ENCODE results near the gene AGAP2.

AGAP2 gene

DNA sequence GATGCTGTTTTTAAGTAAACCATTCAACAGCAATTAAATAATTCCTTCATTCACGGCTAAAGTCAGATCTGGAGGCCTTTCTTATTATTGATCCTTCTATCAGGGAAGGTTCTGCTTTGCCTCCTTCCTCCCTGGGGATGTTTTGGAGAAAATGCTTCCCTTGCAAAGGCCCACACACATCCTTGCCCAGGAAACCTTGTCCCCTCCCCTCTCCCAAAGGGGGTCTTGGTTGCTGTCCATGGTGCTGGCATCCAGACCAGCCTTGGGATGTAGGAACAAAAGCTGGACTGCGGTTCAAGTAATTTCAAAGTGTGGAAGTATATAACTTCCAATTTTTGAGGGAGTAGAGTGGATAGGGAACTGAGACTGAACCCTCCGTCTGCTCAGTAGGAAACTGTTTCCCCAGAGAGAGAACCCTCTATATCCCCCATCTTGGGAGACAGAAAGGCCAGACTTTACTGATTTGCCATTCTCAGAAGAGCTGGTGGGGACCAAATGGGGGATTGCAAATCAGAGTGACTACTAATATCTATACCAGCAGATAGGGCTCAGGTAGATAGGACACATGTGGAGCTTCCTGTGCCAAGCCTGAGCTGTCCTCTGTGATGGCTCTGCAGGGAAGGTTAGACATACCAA lies 21.9 kb upstream of the AGAP2 start:
- Histone ChIP-seq H3K27ac (replicated peaks) (no peak overlapping the region), H3K4me3 (replicated peaks; ENCODE audit: insufficient read depth, low read length) (no peak overlapping the region), H3K27me3 (ENCODE audit: insufficient read depth, poor library complexity, severe bottlenecking) (peaks cover 15% of the 10 kb centered on the region)
- TF ChIP-seq, protein P1, sequence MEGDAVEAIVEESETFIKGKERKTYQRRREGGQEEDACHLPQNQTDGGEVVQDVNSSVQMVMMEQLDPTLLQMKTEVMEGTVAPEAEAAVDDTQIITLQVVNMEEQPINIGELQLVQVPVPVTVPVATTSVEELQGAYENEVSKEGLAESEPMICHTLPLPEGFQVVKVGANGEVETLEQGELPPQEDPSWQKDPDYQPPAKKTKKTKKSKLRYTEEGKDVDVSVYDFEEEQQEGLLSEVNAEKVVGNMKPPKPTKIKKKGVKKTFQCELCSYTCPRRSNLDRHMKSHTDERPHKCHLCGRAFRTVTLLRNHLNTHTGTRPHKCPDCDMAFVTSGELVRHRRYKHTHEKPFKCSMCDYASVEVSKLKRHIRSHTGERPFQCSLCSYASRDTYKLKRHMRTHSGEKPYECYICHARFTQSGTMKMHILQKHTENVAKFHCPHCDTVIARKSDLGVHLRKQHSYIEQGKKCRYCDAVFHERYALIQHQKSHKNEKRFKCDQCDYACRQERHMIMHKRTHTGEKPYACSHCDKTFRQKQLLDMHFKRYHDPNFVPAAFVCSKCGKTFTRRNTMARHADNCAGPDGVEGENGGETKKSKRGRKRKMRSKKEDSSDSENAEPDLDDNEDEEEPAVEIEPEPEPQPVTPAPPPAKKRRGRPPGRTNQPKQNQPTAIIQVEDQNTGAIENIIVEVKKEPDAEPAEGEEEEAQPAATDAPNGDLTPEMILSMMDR (IDR thresholded peaks at IDR 0.05; ENCODE audit: insufficient read depth, low read length) = no peak
- peak; percentile 94 for TF ChIP-seq REST (IDR thresholded peaks at IDR 0.05; ENCODE audit: insufficient replicate concordance, low read depth)
- TF ChIP-seq POLR2AphosphoS5 (IDR thresholded peaks at IDR 0.05; ENCODE audit: low read depth) = no peak
- TF ChIP-seq SPI1 (IDR thresholded peaks at IDR 0.05; ENCODE audit: borderline replicate concordance, low read depth) = no peak
- no peak for TF ChIP-seq GABPA (IDR thresholded peaks at IDR 0.05; ENCODE audit: low read depth)
- DNase-seq (ENCODE audit: low read depth in 1 of 2, low spot score in 1 of 2) = no peak

DNA sequence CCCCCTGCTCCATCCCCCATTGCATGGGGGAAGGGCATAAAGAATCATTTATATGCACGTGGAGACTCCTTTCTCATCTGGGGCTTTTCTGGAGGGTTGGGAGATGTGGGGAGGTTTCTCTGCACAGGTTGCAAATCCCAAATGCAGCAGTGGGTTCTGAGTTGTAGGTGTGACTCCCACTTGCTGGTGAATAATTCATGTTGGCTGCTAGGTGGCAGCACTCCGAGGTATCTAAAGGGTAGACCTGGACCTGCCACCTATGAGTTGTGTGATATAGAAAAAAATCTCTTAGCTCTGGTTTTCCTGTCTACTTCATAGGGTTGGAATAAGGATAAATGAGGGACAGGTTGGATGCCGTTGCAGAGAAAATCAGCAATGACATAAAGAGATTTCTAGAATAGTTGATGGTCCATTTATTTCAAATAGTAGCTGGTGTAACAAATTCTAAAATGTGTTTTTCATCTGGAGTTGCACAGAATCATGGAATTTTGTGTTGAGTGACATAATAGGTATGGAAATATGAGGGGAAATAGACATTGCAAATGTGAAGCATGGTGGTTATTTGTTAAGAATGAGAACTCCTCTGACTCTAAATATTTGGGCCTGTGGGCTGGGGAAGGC lies 20.9 kb upstream of the AGAP2 start:
- DNase-seq (ENCODE audit: low read depth in 1 of 2, low spot score in 1 of 2) = no peak
- Histone ChIP-seq H3K27me3 (ENCODE audit: insufficient read depth, poor library complexity, severe bottlenecking) (peaks cover 5% of the 10 kb centered on the region), H3K4me3 (replicated peaks; ENCODE audit: insufficient read depth, low read length) (no peak overlapping the region), H3K27ac (replicated peaks) (no peak overlapping the region)
- no peak for TF ChIP-seq REST (IDR thresholded peaks at IDR 0.05; ENCODE audit: insufficient replicate concordance, low read depth)
- TF ChIP-seq, protein P1 (IDR thresholded peaks at IDR 0.05; ENCODE audit: insufficient read depth, low read length) = peak; percentile 22

DNA sequence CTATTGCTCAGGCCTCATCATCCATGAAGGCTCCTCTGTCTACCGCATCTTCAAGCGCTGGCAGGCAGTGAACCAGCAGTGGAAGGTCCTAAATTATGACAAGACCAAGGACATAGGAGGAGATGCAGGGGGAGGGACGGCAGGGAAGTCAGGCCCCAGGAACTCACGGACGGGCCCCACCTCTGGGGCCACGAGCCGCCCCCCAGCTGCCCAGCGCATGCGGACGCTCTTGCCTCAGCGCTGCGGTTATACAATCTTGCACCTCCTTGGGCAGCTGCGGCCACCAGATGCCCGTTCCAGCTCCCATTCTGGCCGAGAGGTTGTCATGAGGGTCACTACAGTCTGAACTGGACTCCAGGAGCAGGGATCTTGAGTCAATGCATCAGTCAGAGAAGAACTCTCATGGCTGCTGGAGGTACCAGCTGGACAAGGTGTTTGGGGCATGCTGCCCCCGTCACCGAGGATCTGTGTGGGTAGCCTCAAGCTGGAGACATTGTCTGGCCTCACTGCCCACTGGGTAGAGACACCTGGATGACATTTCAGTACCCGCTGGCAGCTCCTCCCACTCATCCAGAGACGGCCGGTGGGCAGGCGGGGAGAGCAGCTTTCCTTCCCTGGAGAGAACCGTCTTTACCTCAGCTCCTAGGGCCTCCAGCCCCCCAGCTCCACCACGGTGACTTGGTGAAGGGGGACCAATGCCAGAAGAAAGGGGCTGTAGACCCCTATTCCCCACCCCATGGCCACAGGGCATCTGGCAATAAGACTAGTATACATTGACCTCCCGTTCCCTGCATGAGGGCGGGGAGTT lies 20.2 kb upstream of the AGAP2 start:
- H3K27me3 ChIP-seq (ENCODE audit: insufficient read depth, poor library complexity, severe bottlenecking) = peaks cover 3% of the 10 kb centered on the region

More for the DNA sequence above, 20.2 kb upstream of the AGAP2 start:
- H3K27ac ChIP-seq (replicated peaks) = no peak overlapping the region
- TF ChIP-seq GABPA (IDR thresholded peaks at IDR 0.05; ENCODE audit: low read depth) (no peak), POLR2AphosphoS5 (IDR thresholded peaks at IDR 0.05; ENCODE audit: low read depth) (no peak), SPI1 (IDR thresholded peaks at IDR 0.05; ENCODE audit: borderline replicate concordance, low read depth) (no peak), REST (IDR thresholded peaks at IDR 0.05; ENCODE audit: insufficient replicate concordance, low read depth) (no peak)
- TF ChIP-seq, protein P1 (IDR thresholded peaks at IDR 0.05; ENCODE audit: insufficient read depth, low read length) = no peak
- H3K4me3 ChIP-seq (replicated peaks; ENCODE audit: insufficient read depth, low read length) = no peak overlapping the region
- no peak for DNase-seq (ENCODE audit: low read depth in 1 of 2, low spot score in 1 of 2)

All from HL-60 (cell line).